HG03354 (cell line): ENCODE data around the gene RAPGEF5.

ENCODE experiments used
- ATAC-seq: cut with Tn5 transposase; IDR thresholded peaks from one replicate; pipeline ENCODE4 v1.9.1; 2021; ENCODE audit warnings: mild to moderate bottlenecking; ENCODE audit not compliant: unreplicated experiment, poor library complexity, severe bottlenecking

Gene RAPGEF5

DNA sequence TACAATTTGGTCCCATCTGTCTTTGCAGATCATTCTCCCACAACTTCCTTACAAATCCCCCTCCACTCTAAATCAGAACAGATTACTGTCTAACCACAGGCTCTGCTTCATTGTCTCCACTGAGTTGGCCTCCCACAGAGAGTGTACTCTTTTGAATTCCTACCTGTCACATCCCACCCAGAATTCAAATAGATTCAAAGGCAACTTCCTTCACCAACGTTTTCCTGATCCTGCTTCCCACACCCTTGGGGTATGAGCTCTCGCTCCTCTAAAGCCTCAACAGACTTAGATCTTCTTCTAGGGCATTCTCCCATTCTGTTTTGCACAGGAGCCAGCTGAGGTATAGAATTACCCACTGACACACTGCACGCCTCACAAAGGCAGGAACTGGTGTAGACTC is 213.5 kb downstream of the RAPGEF5 start:
- no peak for ATAC-seq

DNA sequence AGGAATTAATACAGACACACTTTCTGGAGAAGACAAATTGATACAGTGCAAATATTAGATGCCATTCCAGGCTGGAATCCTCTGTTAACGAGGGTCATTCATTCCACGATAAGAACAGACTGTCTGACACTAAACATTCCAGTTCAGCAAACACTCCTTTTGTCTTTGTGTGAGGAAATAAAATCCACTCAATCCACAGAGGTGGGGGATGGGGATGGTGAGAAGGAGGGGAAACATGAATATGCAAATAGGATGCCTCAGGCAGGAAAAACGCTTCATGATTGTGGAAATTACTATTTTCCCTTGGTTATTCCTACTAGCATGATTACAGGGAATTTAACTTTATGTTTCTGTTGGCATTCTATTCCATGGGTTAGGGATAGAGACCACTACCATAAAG is 214.4 kb downstream of the RAPGEF5 start:
- no peak for ATAC-seq

DNA sequence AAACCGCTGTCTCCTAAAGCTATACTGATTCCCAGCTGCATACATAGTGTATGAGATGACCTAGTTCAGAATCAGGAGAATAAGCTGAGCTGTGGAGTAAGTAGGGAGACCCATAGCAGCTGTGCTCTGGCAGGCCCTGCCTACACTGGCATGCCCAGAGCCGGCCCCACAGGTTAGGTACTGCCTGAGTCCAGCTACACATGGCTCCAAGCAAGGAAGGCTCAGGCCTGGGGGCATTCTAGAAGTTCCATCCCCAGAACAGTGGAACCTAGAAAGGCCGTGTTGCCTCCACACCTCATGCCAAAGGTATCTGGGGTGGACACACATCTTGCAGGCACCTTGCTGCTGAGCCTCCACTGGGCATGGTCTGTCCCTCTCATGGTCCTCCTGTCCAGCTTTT is 215.6 kb downstream of the RAPGEF5 start:
- no peak for ATAC-seq

DNA sequence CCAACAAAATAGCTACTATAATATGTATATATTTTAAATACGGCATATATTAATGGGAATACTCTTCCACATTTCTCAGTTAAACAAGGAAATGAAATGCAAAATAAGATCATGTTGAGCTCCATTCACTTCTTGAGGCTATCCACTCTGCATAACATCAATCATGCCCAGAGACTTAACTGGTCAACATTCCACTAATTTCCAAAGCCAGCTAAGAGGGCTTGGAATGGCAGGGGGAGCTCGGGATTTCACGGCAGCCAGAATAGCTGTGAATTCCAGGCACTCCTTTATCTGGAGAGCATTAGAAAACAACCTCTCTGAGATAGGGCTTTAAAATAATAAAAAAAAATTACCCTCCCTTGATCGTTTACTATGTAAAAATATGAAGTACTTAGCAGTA is 216.4 kb downstream of the RAPGEF5 start:
- ATAC-seq: no peak

DNA sequence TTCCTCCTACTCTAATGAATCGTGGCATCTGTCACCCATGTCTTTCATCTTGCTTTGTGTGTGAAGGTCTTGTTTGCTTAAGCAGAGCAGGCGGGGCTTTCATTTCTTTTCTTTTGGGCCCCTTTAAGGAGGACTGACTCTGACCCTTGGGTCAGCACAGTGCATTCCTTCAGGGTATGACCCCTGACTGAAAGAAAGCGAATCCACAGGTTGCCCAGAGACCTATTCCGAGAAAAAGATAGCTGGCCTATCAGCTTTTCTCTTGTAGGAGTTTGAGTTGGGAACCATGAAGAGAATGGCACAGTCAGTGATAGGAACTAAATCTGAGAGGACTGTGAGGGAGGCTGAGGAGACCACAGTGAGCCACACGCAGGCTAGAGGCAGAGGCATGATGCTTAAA is 218.1 kb downstream of the RAPGEF5 start:
- no peak for ATAC-seq

DNA sequence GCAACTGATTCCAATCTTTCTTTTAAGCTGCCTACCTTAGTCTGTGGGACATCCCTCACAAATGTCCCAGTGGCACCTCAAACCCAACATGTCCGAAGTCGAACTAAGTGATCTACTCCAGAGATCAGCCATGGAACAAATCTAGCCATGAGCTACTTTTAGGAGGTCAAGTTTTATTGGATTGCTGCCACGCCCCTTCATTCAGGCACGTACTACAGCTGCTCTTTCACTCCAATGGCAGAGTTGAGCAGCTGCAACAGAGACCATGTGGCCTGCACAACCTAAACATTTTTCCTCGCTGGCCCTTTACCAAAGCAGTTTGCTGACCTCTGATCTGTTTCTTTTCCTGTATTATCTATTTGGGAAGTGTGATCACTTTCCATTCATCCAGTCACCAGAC is 218.8 kb downstream of the RAPGEF5 start:
- ATAC-seq: no peak

DNA sequence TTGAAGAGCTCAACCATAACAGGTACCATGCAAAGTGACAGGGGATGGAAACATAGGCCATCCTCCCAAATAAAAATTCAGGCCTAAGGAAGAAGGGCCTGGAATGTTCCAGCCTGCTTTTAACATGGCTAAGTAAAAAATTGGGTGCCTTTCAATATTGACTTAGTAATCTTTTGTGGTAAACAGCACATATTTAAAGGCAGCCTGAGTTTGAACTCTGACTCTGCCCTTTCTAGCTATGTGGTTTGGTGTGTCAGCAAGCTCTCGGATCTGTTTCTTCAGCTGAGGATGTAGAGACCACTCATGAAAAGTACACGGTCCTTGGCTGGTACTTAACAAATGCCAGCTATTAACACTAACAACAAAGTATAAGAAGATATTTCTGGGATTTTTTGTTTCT is 219.5 kb downstream of the RAPGEF5 start:
- ATAC-seq: no peak

DNA sequence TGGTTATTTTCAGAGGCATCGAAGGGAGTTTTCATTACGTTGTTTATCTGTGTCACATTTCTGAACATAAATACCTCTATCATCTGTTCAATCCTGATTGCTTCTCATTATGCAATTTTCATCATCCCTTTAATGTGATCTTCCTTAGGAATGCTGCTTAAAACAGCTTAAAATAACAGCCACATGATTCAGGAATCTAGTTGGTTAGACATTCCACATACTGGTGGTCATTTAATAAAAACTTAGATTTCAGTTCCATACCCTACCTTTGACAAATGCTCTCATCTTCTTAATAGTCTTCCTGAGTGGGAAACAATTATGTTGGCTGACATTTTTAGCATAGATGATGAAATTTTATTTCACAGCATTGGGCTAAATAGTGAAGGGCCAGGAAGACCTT is 219.9 kb downstream of the RAPGEF5 start:
- no peak for ATAC-seq

DNA sequence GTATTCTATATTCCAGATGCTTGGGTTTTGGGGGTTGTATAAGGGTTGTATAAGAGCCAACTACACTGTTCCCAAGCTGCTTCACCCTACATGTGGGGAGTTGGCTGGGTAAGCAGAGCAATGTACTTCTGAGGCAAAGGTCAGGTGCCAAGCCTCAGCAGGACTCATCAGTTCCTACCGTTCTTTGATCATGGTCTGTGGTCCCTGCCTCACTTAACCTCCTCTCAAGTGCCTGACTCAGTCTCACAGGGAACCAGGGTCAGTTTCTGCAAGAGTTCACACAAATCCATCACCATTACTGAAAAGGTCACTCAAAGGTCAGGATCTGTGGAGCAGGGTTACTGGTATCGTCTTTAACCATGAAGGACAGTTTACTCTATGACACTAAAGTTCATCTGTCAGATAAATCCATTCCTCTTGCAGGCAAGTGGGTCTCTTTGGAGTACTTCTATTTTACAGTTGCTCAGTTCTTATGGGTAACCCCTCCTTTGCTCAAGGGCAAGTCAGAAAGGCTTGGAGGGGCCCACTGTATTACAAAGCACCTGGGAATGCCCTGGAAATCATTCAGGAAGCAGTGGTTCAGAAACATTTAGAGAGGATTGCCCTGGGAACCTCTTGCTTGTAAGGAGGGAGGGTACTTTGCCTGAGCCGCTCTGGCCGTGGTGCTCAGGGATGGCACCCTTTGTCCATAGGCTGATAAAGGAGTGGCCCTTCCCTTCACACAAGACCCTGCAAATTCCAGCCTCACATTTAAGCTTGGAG is 227.0 kb downstream of the RAPGEF5 start:
- ATAC-seq: no peak

DNA sequence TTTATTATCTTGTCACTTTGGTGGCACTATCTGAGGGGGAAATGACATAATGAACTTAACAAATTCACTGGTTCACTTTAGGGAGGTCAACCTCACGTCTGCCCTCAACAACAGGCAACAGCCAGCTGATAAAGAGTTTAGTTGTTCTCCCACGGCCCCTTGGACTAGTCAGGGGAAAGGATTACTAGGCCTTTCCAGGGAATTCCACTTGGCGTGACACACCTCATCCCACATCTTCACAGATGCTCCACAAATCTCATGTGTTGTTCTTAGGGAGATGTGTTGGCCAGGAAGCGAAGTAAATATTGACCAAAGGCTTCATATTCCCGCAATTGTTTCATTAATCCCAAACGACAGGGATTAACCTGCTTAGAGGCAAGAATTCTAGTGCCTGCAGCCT is 227.8 kb downstream of the RAPGEF5 start:
- no peak for ATAC-seq

DNA sequence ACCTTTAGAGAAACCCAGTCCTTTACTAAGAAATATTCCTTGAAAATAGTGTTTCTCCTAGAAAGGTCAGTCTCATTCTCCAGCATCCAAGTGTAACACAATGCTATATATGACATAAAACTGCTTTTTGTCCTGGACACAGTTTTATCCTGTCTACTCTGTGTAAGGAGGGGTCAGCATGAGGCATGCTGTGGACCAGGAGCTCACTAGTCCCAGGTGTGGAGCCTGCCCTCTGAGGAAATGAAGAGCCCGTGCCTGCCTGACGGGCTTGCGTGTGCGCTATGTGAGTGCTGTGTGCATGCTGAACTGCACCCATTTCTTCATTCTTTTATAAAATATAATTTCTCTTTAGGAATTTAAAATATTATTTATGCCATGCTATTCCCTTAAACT is 228.4 kb downstream of the RAPGEF5 start:
- ATAC-seq: no peak

DNA sequence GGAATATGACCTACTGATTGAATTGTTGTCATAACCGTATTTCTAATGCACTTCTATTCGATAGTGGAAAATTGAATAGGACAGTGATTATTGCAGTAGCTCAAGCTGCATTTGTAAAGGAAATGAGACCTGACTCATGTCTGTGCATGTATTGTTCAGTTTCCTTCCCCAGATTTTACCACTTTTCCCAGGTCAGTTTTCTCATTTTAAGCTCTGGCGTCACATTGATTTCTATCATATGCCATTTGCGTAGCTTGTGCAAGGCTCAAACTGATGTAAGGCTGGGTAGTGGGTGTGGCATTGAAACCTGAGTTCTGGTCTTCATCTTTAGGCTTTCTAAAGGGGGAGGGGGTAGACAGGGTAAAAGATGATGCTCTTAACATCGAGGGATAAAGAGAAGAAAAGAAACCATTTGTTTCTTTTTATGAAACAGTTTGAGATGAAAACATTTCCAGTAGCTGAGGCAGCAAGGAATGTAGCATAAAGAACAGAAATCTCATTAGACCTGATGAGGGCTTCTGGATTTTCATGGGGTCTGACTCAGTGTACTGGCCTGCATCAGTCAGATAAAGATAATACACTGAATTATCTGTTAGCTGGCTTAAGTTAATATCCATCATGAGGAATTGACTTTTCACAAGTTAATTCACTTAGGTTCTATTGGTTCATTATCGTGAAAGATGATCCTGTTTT is 229.0 kb downstream of the RAPGEF5 start:
- no peak for ATAC-seq

DNA sequence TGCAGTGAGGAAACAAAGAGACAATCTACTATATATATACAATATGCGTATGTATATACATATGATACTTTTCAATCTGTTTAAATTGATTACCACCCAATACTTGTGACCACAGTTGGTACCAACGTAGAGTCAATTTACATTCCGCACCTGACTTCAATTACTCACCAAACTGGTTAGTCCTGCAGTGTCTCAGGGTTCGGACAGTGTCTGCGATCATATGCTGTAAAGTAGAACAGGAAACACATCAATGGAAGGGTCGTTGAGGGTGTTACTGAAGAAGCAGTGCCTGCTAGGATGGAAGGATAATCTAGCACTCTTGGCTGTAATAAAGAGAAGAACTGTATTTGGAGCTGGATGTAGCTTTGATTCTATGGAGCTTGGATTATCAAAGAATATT is 231.5 kb downstream of the RAPGEF5 start:
- ATAC-seq: no peak

DNA sequence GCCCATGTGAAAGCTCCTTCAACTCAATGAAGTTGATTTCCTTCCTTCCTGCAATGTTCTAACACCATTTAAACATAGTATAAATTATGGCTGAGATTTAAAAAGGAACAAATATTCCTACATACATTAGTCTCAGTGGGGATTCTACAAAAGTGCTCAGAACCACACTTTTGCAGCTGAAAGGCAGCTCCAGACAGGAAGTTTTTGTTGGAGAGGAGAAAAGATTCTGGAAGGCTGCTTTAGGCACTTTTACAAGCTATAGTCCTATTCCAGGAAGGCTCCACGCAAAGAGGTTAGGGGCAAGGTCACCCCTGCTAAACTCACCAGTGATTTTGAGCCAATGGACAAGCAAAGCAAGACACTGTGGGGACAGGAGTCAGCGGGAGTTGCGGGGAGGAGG is 232.0 kb downstream of the RAPGEF5 start:
- ATAC-seq: no peak

DNA sequence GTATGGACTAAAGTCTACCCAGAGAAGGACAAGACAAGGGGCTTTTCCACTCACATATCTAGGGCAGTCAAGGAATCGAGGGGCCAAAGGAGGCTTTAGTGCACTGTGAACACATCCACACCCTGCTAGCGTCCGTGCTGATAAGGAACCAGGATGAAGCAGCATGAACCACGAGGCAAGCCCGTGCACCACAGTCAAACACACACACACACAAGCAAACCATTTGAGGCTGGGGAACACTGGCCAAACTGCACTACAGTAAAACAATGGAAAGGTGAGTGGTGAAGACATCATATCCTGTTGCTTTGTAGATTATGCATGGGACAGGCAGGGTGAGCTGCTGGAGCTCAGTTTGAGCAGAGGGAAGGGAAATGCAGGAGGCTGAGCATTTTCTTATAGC is 233.8 kb downstream of the RAPGEF5 start:
- ATAC-seq: no peak

DNA sequence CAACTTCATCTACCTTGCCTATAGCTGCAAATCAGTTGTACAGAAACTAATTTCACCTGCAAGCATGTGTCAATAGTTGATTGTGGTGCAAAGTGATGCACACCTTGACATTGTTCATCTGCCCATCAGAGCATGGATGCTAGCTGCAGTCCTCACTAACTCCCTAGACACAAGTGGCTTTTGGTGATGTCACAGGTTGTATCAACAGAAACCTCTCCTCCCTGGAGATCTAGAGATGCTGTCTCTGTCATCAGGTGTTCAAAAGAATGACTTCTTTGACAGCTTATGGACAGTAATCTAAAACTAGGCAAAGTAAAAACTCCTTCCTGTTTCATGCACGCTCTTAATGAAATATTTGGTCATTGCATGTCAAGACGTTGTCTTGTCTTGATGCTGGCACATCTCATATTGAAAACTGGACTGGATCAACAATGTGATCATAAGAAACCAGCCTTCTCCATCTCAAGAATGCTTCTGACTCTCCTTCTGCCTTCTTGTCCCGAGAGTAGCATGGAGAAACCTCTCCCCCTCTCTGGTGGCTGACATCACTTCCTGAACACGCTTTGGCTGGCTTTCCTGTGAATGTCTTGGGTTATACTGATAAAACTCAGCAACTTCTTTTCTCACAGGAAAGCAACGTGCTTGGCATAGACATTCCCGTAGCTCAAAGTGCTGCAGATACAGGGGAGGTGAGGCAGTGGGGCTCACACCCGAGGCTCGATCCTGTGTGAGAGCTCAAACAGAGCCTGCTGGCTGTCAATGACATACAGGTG is 235.1 kb downstream of the RAPGEF5 start:
- ATAC-seq: no peak

DNA sequence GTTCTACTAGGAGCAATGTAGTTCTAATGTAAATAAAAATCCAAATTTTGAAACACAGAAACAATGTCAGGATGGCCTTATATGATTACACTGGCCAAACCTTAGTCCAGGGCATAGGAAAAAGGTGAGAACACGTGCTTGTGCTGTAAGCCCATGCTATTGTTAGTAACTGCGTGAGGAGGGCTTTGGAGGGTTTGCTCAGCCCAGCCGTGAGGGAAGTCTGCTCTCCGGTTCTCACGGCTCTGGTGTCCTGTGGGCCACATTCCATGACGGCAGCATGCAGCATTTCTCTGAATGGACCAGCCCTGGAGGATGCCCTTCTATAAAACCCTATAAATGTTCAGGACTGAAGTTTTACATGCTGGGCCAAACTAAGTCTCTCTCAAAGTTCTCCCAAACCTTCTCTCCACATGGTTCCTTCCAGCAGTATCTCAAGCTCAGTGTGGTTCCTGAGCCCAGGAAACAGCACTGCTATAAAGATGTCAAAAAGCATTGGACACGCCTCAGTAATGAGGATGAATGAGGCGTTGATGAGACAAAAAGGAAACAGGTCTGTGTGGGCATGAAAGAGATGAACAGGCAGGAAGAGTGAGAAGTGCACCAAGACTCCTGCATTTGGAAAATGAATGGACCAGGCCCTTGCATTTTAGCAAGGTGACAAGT is 236.4 kb downstream of the RAPGEF5 start:
- no peak for ATAC-seq

DNA sequence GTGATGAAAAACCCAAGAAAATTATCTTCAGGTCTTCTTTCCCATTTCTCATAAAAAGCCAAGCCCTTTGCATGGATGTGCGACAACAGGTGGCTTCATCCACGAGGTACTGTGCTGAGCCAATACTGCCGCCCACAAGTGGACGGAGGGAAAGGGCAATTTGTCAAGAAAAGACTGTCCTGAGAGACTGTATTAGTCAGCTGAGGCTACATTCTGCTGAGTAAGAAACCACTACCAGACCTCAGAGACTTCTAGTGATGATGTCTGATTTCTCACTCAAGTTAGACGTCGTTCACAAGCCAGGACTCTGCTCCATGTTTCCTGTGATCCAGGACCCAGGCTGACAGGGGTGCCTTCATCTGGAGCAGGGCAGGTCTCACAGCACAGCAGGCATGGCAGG is 239.7 kb downstream of the RAPGEF5 start:
- ATAC-seq: no peak

DNA sequence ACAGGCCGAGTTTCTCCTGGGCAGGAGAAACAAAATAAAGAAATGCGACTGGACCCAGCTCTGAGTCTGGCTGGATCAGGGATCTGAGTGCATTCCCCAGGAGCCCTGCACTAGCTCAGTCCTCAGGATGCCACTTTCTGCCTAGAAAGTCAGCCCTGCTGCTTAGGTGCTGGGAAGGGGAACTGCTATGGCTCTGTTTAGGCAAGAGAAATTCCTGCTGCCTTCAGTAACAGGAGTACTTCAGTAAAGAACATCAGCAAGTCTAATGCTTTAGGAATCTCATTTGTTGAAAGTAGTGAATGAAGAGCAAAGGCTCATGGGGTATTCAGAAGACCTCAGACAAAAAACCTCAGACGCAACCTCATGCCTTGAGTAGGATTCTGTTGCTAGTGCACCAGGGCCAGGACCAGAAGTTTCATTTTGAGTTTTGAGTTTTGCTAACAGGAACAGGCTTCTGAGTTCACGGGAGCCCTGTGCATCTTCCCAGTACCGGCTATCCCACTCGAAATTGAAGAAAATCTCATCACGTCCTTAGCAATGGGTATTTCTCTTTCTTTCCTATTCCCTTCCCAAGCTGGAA is 240.4 kb downstream of the RAPGEF5 start:
- no peak for ATAC-seq

DNA sequence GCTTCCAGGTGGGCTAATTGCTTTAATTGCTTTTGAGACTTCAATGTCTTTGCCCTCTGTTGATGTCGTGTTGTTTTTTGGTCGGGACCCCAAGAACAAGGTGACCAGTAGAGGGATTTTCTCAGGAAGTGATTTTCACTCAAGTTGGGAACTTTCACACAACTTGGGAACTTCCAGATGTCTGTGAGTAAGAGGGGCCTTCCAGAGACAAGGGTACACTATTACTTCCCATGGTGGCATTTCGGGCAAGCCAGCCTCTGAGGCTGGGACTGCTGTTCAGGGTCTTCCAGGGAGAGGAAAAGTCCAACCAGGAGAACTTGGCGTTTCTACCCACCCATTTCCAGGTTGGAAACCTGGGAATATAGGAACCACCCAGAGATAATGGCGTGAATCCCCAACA is 241.3 kb downstream of the RAPGEF5 start:
- ATAC-seq: no peak
